Esophagus squamous epithelium (tissue), 5 donors: ENCODE data around the gene ERC1. TPM values are rescaled to one million over a fixed set of nuclear protein-coding genes. Genes with fewer than 3 reads are reported as not detected.

Experiments used
- DNase-seq: peaks from one replicate; lab custom pipeline; 2025; lab: John Stamatoyannopoulos, UW
- H3K27ac ChIP-seq, 4 donors: fragments of 200-600 bp; sonication (generic); one replicate each; pipeline ENCODE4 v1.5.1; 2016 to 2019; ENCODE audit warnings: mild to moderate bottlenecking in 1 of 4
- H3K27me3 ChIP-seq, 4 donors: fragments of 200-600 bp; sonication (generic); 1 replicate in 3 of 4; 2 replicates in 1 of 4; pipeline versions ENCODE4 v1.5.1 to v1.6.0; 2017 to 2021; ENCODE audit warnings: antibody characterized with exemption in 1 of 4
- H3K36me3 ChIP-seq, 3 donors: fragments of 200-600 bp; sonication (generic); one replicate each; pipeline ENCODE4 v1.5.1; 2016 to 2019
- H3K4me1 ChIP-seq, 3 donors: fragments of 200-600 bp; sonication (generic); one replicate each; pipeline ENCODE4 v1.5.1; 2017 to 2019
- H3K4me3 ChIP-seq, 4 donors: fragments of 200-600 bp; sonication (generic); 1 replicate in 3 of 4; 2 replicates in 1 of 4; pipeline ENCODE4 v1.5.1; 2016 to 2019; ENCODE audit warnings: mild to moderate bottlenecking in 2 of 4, moderate library complexity in 1 of 4
- H3K9me3 ChIP-seq, 3 donors: fragments of 200-600 bp; sonication (generic); one replicate each; pipeline ENCODE4 v1.5.1; 2016 to 2019
- POLR2A ChIP-seq, 4 donors: fragments of 450-650 bp; IDR thresholded peaks; one replicate each; pipeline ENCODE4 v1.6.1; 2017; ENCODE audit warnings: antibody characterized with exemption in 4 of 4, mild to moderate bottlenecking in 4 of 4, moderate library complexity in 3 of 4
- WGBS, 2 donors: methylation state at CpG; one replicate each; pipeline ENCODE4 v1.1.5; 2018; 5-methylcytosine and 5-hydroxymethylcytosine counted together
- intact Hi-C: fragments of 100-400 bp; cut with DNase I; formaldehyde crosslinking; loops from one replicate; pipeline ENCODE4 v1.15.0; 2022
- total RNA-seq, 4 donors: library from RNA; depleted of rRNA; stranded (reverse); fragments of >200 nt; gene quantifications; one replicate each; pipeline ENCODE4 v1.1.0, GENCODE V29; 2016
- TF ChIP-seq, protein P1 (sequence below), 6 experiments: fragments of 450-650 bp in 4 of 6; fragments of 200-600 bp in 2 of 6; sonication (generic) in 2 of 6; IDR thresholded peaks; one replicate each; pipeline ENCODE4 v1.5.1; 2016 to 2019; ENCODE audit warnings: antibody characterized with exemption in 6 of 6, mild to moderate bottlenecking in 4 of 6, moderate library complexity in 4 of 6
- donor health status: DM: yes; HTN: yes; CAD: no.

The ERC1 gene
- total RNA-seq, 4 donors from 2014 or later = 19.0 to 50.7 (median 37.5) TPM

DNA sequence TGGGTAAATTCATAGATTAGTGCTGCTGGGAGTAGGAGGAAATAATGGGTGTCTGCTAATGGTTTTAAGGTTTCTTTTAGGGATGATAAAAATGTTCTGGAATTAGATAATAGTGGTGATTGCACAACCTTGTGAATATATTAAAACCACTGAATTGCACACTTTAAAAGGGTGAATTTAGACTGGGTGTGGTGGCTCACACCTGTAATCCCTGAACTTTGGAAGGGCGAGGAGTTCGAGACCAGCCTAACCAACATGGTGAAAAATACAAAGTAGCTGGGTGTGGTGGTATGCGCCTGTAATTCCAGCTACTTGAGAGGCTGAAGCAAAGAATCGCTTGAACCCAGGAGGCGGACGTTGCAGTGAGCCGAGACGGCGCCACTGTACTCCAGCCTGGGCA lies 42.8 kb upstream of the ERC1 start:
- TF ChIP-seq POLR2A (IDR thresholded peaks at IDR 0.05) = no peak
- TF ChIP-seq, protein P1, sequence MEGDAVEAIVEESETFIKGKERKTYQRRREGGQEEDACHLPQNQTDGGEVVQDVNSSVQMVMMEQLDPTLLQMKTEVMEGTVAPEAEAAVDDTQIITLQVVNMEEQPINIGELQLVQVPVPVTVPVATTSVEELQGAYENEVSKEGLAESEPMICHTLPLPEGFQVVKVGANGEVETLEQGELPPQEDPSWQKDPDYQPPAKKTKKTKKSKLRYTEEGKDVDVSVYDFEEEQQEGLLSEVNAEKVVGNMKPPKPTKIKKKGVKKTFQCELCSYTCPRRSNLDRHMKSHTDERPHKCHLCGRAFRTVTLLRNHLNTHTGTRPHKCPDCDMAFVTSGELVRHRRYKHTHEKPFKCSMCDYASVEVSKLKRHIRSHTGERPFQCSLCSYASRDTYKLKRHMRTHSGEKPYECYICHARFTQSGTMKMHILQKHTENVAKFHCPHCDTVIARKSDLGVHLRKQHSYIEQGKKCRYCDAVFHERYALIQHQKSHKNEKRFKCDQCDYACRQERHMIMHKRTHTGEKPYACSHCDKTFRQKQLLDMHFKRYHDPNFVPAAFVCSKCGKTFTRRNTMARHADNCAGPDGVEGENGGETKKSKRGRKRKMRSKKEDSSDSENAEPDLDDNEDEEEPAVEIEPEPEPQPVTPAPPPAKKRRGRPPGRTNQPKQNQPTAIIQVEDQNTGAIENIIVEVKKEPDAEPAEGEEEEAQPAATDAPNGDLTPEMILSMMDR (IDR thresholded peaks at IDR 0.05) = no peak
- Histone ChIP-seq H3K4me3 (peak overlapping the region in 3 of 4 donors; percentile 63 to 90 (median 84)), H3K9me3 (no peaks in the 10 kb centered on the region), H3K27ac (peak overlapping the region in 3 of 4 donors; percentile 83 to 95 (median 93)), H3K4me1 (peaks cover 5 to 31% (median 6%) of the 10 kb centered on the region in 3 donors), H3K36me3 (peaks cover 0 to 25% (median 0%) of the 10 kb centered on the region in 3 donors), H3K27me3 (no peaks in the 10 kb centered on the region)
- no peak for DNase-seq
- WGBS, 2 donors = 90 to 91% methylated on average over 9 of the region's 9 CpGs
- intact Hi-C loops = no loop called here

DNA sequence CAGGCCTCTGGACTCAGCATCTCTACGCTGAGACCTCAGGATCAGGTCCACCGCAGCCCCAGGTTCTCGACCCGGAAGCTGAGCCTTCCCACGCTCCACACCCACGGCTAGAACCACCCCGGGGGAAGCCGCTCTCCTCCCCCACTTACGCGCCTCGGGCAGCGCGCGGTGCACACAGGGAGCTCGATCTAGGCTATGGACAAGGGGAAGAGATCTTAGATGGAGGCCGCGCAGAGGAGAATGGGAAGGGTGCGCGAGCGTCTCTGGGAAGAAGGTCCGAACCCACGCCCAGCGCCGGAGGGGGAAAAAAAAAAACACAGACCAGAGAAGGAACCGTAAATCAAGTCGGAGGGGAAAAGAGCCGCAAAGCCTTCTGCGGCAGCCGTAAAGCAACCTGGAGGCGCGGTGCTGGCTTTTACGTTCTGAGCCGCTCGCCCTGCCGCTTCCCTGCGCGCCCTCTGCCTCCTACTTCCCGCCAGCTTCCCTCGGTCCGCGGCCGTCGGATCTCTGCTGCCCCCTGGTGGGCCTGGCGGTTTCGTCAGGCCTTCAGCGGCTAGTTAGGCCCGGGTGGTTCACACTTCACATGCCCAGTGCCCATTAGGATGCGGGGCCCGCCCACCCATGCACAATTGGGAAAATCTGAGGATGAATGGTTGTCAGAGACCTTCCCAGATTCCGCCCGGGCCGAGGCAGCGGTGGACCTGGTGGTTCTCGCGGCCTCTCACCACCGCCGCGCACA lies 41.4 kb upstream of the ERC1 start, which contains the start of gene RAD52:
Gene RAD52, minus strand, starts transcription at position 242 of the 739 bp plus-strand sequence. CDS start 16,636 bp downstream, outside the sequence.
- Histone ChIP-seq H3K27ac (peak within 1 kb of the TSS; percentile 83 to 95 (median 94)), H3K27me3 (no peaks in the 10 kb centered on the region), H3K9me3 (no peaks in the 10 kb centered on the region), H3K4me3 (peak within 1 kb of the TSS; percentile 55 to 90 (median 74)), H3K36me3 (peaks cover 0 to 14% (median 0%) of the 10 kb centered on the region in 3 donors), H3K4me1 (peaks cover 5 to 40% (median 8%) of the 10 kb centered on the region in 3 donors)
- intact Hi-C loops = loop anchor here (10.0 kb wide), 1 partner anchor 385 kb away; no protein-coding TSS in a partner anchor
- TF ChIP-seq, protein P1 (IDR thresholded peaks at IDR 0.05) = peak; percentile 96 to 99 (median 98)
- peak in 2 of 4 donors; percentile 40 to 67 for TF ChIP-seq POLR2A (IDR thresholded peaks at IDR 0.05)
- WGBS, 2 donors = 0 to 6% methylated on average over 28 to 40 of the region's 58 CpGs
- peak; percentile 73 for DNase-seq

DNA sequence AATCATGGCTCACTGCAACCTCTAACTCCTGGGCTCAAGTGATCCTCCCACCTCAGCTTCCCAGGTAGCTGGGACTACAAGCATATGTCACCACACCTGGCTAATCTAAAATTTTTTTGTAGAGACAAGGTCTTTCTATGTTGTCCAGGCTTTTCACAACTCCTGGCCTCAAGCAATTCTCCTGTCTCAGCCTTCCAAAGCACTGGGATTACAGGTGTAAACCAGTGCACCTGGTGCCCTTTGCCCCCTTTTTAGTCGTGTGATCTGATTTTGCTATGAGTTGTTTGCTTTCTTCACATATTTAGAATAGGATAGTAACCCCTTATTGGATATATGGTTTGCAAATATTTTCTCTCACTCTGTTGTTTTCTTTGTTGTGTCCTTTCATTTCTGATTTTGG lies 39.8 kb upstream of the ERC1 start:
- no peaks in the 10 kb centered on the region for H3K9me3 ChIP-seq
- intact Hi-C loops = loop anchor here (10.0 kb wide), 1 partner anchor 386 kb away; no protein-coding TSS in a partner anchor
- no peak overlapping the region for H3K4me3 ChIP-seq
- WGBS, 2 donors = 32 to 33% methylated on average over 1 of the region's 1 CpG
- TF ChIP-seq, protein P1 (IDR thresholded peaks at IDR 0.05) = no peak
- no peak for TF ChIP-seq POLR2A (IDR thresholded peaks at IDR 0.05)
- no peaks in the 10 kb centered on the region for H3K36me3 ChIP-seq
- no peaks in the 10 kb centered on the region for H3K27me3 ChIP-seq
- peaks cover 5 to 37% (median 8%) of the 10 kb centered on the region in 3 donors for H3K4me1 ChIP-seq
- H3K27ac ChIP-seq = no peak overlapping the region
- no peak for DNase-seq

GRCh38 chr12:953776-954175 lies 37.2 kb upstream of the ERC1 start:
- no peak for DNase-seq
- Histone ChIP-seq H3K36me3 (no peaks in the 10 kb centered on the region), H3K27me3 (no peaks in the 10 kb centered on the region), H3K9me3 (no peaks in the 10 kb centered on the region), H3K4me3 (no peak overlapping the region), H3K27ac (peak overlapping the region in 1 of 4 donors; percentile 5), H3K4me1 (peaks cover 3 to 25% (median 8%) of the 10 kb centered on the region in 3 donors)
- 51 to 52% methylated on average over 7 of the region's 7 CpGs for WGBS, 2 donors
- intact Hi-C loops = loop anchor here (10.0 kb wide), 1 partner anchor 389 kb away; no protein-coding TSS in a partner anchor
- TF ChIP-seq POLR2A (IDR thresholded peaks at IDR 0.05) = no peak
- TF ChIP-seq, protein P1 (IDR thresholded peaks at IDR 0.05) = no peak

GRCh38 chr12:954741-955140 lies 36.3 kb upstream of the ERC1 start:
- Histone ChIP-seq H3K27me3 (no peaks in the 10 kb centered on the region), H3K9me3 (no peaks in the 10 kb centered on the region), H3K4me1 (peaks cover 3 to 28% (median 10%) of the 10 kb centered on the region in 3 donors), H3K4me3 (no peak overlapping the region), H3K36me3 (no peaks in the 10 kb centered on the region), H3K27ac (no peak overlapping the region)
- TF ChIP-seq POLR2A (IDR thresholded peaks at IDR 0.05) = no peak
- TF ChIP-seq, protein P1 (IDR thresholded peaks at IDR 0.05) = no peak
- intact Hi-C loops = loop anchor here (10.0 kb wide), 1 partner anchor 390 kb away; no protein-coding TSS in a partner anchor
- DNase-seq = no peak
